K562 (cell line): ENCODE measurements around the gene GALNT17. TPM values are rescaled to one million over a fixed set of nuclear protein-coding genes. Genes with fewer than 3 reads are reported as not detected.

Experiments used
- WHSC1 ChIP-seq: IDR thresholded peaks from one replicate; pipeline ENCODE4 v1.6.1; 2012; ENCODE audit warnings: low read length, control low read depth, inconsistent platforms
- ZNF740 ChIP-seq, 3 experiments: fragments of 200-800 bp in 1 of 3; sonication (Bioruptor generic) in 1 of 3; sonication (generic) in 1 of 3; formaldehyde crosslinking in 1 of 3; IDR thresholded peaks; 2 replicates each; pipeline versions ENCODE4 v1.6.1 to v1.8.0; 2016 to 2022; ENCODE audit warnings: mild to moderate bottlenecking in 2 of 3, missing compliant biosample characterization in 2 of 3, missing genetic modification characterization in 2 of 3, missing genetic modification reagents in 1 of 3
- polyA plus RNA-seq, 8 experiments: library from polyadenylated mRNA; depleted of rRNA in 4 of 8; stranded (reverse) in 5 of 8; unstranded in 3 of 8; fragments of >200 nt; fragmentation: Nextera tagmentation in 2 of 8; fragmentation: Illumina TruSeq in 1 of 8; extraction: Ambion mirVana in 2 of 8; extraction: Trizol in 1 of 8; gene quantifications; 2 replicates each; pipeline versions ENCODE4 v1.2.1 to v1.2.3, GENCODE V29; 2011 to 2014; ENCODE audit warnings: inconsistent platforms in 1 of 8, missing spikeins in 1 of 8
- total RNA-seq, 7 experiments: library from RNA; depleted of rRNA in 6 of 7; stranded (reverse); fragments of >200 nt in 6 of 7; fragmentation: Illumina TruSeq in 2 of 7; extraction: Trizol in 2 of 7; gene quantifications; 2 replicates each; pipeline versions ENCODE4 v1.2.1 to v1.2.3, GENCODE V29; 2011 to 2021; ENCODE audit warnings: low replicate concordance in 1 of 7
- TF ChIP-seq, protein P1 (sequence below): sonication (generic); formaldehyde crosslinking; IDR thresholded peaks from 2 replicates; pipeline ENCODE4 v1.8.0; 2022; ENCODE audit warnings: mild to moderate bottlenecking, missing genetic modification reagents
- TF ChIP-seq, protein P2 (sequence below): sonication (generic); formaldehyde crosslinking; IDR thresholded peaks from 2 replicates; pipeline ENCODE4 v1.8.1; 2023; ENCODE audit warnings: missing genetic modification reagents, mild to moderate bottlenecking, borderline replicate concordance
- TF ChIP-seq, protein P3 (sequence below): fragments of 450-650 bp; IDR thresholded peaks from 2 replicates; pipeline ENCODE4 v1.6.1; 2016; ENCODE audit warnings: borderline replicate concordance

GALNT17 gene
- total and polyA plus RNA-seq, 9 of the 15 experiments (the other 6 are each of a cell fraction or from before 2014, with no cell fraction given): not detected

DNA sequence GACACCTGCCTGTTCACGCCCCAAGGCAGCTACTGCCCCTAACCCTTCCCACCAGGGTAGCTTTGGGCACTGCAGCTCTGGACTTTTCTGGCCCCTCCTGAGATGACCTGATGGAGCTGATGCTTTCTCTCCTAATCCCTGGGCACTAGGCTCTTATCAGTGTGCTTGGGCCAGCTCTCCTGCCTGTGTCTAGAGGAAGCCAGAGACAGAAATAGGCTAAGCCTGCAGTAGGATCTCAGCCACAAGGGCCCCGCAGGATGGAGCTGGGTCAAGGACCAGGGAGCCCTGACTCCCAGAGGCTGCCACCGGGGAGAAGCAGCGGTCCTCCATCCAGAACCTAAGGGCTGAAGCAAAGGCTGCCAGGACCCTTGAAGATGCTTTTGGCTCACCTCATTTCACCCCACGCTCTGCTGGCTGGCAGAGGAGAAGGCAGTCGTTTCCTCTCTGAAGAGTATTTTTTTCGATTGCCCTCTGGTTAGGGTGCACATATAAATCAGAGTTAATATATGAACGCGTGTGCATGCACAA lies 580.8 kb downstream of the GALNT17 start (continued):
- TF ChIP-seq, protein P1, sequence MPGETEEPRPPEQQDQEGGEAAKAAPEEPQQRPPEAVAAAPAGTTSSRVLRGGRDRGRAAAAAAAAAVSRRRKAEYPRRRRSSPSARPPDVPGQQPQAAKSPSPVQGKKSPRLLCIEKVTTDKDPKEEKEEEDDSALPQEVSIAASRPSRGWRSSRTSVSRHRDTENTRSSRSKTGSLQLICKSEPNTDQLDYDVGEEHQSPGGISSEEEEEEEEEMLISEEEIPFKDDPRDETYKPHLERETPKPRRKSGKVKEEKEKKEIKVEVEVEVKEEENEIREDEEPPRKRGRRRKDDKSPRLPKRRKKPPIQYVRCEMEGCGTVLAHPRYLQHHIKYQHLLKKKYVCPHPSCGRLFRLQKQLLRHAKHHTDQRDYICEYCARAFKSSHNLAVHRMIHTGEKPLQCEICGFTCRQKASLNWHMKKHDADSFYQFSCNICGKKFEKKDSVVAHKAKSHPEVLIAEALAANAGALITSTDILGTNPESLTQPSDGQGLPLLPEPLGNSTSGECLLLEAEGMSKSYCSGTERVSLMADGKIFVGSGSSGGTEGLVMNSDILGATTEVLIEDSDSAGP (CRISPR knock-in tag): no peak
- TF ChIP-seq WHSC1 (no peak), ZNF740 (CRISPR knock-in tag; IDR thresholded peaks at IDR 0.05) (no peak), ZNF740 (tag; IDR thresholded peaks at IDR 0.05) (no peak)
- TF ChIP-seq, protein P2, sequence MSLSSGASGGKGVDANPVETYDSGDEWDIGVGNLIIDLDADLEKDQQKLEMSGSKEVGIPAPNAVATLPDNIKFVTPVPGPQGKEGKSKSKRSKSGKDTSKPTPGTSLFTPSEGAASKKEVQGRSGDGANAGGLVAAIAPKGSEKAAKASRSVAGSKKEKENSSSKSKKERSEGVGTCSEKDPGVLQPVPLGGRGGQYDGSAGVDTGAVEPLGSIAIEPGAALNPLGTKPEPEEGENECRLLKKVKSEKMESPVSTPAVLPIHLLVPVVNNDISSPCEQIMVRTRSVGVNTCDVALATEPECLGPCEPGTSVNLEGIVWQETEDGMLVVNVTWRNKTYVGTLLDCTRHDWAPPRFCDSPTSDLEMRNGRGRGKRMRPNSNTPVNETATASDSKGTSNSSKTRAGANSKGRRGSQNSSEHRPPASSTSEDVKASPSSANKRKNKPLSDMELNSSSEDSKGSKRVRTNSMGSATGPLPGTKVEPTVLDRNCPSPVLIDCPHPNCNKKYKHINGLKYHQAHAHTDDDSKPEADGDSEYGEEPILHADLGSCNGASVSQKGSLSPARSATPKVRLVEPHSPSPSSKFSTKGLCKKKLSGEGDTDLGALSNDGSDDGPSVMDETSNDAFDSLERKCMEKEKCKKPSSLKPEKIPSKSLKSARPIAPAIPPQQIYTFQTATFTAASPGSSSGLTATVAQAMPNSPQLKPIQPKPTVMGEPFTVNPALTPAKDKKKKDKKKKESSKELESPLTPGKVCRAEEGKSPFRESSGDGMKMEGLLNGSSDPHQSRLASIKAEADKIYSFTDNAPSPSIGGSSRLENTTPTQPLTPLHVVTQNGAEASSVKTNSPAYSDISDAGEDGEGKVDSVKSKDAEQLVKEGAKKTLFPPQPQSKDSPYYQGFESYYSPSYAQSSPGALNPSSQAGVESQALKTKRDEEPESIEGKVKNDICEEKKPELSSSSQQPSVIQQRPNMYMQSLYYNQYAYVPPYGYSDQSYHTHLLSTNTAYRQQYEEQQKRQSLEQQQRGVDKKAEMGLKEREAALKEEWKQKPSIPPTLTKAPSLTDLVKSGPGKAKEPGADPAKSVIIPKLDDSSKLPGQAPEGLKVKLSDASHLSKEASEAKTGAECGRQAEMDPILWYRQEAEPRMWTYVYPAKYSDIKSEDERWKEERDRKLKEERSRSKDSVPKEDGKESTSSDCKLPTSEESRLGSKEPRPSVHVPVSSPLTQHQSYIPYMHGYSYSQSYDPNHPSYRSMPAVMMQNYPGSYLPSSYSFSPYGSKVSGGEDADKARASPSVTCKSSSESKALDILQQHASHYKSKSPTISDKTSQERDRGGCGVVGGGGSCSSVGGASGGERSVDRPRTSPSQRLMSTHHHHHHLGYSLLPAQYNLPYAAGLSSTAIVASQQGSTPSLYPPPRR (CRISPR knock-in tag): no peak
- TF ChIP-seq, protein P3, sequence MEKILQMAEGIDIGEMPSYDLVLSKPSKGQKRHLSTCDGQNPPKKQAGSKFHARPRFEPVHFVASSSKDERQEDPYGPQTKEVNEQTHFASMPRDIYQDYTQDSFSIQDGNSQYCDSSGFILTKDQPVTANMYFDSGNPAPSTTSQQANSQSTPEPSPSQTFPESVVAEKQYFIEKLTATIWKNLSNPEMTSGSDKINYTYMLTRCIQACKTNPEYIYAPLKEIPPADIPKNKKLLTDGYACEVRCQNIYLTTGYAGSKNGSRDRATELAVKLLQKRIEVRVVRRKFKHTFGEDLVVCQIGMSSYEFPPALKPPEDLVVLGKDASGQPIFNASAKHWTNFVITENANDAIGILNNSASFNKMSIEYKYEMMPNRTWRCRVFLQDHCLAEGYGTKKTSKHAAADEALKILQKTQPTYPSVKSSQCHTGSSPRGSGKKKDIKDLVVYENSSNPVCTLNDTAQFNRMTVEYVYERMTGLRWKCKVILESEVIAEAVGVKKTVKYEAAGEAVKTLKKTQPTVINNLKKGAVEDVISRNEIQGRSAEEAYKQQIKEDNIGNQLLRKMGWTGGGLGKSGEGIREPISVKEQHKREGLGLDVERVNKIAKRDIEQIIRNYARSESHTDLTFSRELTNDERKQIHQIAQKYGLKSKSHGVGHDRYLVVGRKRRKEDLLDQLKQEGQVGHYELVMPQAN: no peak
